ENCODE measurements around the gene RER1.

Gene RER1

DNA sequence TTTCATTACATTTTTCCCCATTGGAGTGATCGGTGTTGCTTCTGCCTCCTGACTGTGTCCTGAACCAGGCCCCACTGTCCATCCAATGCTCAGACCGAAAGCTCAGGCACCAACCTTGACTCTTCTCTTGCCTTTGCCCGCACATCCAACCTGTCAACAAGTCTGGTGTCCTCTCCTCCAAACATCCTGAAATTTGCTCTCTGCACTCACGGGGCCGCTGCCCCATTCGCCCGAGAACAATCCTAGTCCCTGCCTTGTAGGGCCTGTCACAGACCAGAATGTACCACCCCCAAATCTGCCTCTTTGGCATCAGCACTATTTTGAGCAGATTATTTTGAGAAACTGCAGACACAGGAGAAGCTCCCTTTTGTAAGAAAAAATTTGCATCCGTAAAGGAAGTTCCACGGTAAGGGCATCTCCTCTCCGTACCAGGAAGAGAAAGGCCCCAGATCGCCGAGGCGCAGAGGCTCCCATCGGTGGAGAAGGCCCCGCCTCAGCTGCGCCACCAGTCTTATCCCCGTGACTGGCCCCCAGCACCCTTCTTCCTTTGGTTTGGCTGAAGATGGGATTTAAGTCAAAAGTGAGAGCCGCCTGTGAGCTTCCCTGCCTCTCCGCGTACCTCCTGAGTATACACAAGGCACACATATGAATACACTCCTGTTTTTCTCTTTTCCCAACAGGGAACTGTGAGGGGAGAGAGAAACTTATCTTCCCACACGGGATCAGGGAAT is 7.3 kb upstream of the RER1 start:
- DNase-seq, result no peak
- Histone ChIP-seq H3K4me1 (peaks cover 6% of the 10 kb centered on the region; the same call in 1 of the 2 replicates), H3K27me3 (no peaks in the 10 kb centered on the region), H3K36me3 (no peaks in the 10 kb centered on the region), H3K4me3 (ENCODE audit: low read depth, low read length) (no peak overlapping the region), H3K9me3 (no peaks in the 10 kb centered on the region)
- TF ChIP-seq, protein P1, sequence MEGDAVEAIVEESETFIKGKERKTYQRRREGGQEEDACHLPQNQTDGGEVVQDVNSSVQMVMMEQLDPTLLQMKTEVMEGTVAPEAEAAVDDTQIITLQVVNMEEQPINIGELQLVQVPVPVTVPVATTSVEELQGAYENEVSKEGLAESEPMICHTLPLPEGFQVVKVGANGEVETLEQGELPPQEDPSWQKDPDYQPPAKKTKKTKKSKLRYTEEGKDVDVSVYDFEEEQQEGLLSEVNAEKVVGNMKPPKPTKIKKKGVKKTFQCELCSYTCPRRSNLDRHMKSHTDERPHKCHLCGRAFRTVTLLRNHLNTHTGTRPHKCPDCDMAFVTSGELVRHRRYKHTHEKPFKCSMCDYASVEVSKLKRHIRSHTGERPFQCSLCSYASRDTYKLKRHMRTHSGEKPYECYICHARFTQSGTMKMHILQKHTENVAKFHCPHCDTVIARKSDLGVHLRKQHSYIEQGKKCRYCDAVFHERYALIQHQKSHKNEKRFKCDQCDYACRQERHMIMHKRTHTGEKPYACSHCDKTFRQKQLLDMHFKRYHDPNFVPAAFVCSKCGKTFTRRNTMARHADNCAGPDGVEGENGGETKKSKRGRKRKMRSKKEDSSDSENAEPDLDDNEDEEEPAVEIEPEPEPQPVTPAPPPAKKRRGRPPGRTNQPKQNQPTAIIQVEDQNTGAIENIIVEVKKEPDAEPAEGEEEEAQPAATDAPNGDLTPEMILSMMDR (IDR thresholded peaks at IDR 0.05; ENCODE audit: low read depth, low read length), result no peak

DNA sequence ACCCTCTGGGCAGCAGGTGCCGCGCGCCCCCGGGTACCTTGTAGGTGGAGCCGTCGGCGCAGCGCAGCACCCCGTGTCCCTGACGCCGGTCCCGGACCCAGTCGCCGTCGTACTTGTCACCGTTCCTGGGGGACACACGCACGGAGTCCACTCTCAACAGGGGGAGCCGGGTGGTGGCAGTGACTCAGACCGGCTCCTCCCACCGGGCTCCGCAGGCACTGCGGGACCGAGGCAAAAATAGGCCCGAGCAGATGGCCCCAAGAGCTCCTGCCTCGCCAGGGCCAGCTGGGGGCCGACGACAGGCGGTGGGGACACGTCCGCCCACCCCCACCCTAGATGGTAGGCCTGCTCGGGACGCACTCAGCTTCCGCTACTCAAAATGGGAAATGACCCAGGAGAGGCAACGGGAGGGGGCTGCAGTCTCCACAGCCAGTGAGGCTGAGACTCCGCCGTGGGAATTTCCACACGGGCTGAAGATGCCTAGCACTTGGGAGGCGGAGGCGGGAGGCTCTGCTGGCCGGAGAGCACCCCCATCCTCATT is 6.6 kb upstream of the RER1 start:
- no peak overlapping the region for H3K4me3 ChIP-seq (ENCODE audit: low read depth, low read length)
- TF ChIP-seq, protein P1 (IDR thresholded peaks at IDR 0.05; ENCODE audit: low read depth, low read length), result no peak
- H3K4me1 ChIP-seq, result peaks cover 6% of the 10 kb centered on the region; the same call in 1 of the 2 replicates
- H3K9me3 ChIP-seq, result no peaks in the 10 kb centered on the region
- no peaks in the 10 kb centered on the region for H3K36me3 ChIP-seq
- H3K27me3 ChIP-seq, result no peaks in the 10 kb centered on the region
- peak; percentile 51 for DNase-seq

DNA sequence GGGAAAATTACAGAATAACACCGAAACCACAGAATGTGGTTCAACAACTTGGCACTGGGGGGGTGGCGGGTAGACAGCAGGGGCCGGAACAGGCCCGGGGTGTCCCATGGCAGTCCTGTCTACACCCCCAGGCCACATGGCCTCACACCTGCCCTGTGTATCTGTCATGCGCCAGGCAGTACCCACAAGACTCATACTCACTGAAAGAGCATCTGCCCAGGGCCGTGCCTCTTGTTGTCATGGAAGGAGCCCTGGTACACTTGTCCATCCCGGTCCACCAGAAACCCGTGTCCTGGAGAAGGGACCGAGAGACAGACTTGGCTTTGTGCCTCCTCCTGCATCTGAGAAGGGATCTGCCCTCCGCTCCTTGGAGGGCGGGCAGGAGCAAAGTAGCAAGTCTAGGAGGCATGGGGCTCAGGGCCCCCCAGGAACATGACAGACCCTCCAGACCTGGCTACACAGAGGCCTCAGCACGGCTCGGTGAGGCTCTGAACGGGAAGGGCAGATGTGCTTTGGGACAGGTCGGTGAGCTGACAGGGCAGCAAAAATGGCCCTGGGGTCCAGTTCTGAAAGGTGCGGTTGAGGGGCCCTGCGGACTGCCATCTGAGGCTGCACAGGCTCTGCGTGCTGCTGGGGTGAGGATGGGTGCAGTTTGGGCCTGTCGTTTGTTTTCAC is 5.9 kb upstream of the RER1 start:
- TF ChIP-seq, protein P1 (IDR thresholded peaks at IDR 0.05; ENCODE audit: low read depth, low read length), result no peak
- no peaks in the 10 kb centered on the region for H3K36me3 ChIP-seq
- H3K4me1 ChIP-seq, result peaks cover 6% of the 10 kb centered on the region; the same call in 1 of the 2 replicates
- no peak overlapping the region for H3K4me3 ChIP-seq (ENCODE audit: low read depth, low read length)
- no peaks in the 10 kb centered on the region for H3K9me3 ChIP-seq
- H3K27me3 ChIP-seq, result no peaks in the 10 kb centered on the region
- no peak for DNase-seq

DNA sequence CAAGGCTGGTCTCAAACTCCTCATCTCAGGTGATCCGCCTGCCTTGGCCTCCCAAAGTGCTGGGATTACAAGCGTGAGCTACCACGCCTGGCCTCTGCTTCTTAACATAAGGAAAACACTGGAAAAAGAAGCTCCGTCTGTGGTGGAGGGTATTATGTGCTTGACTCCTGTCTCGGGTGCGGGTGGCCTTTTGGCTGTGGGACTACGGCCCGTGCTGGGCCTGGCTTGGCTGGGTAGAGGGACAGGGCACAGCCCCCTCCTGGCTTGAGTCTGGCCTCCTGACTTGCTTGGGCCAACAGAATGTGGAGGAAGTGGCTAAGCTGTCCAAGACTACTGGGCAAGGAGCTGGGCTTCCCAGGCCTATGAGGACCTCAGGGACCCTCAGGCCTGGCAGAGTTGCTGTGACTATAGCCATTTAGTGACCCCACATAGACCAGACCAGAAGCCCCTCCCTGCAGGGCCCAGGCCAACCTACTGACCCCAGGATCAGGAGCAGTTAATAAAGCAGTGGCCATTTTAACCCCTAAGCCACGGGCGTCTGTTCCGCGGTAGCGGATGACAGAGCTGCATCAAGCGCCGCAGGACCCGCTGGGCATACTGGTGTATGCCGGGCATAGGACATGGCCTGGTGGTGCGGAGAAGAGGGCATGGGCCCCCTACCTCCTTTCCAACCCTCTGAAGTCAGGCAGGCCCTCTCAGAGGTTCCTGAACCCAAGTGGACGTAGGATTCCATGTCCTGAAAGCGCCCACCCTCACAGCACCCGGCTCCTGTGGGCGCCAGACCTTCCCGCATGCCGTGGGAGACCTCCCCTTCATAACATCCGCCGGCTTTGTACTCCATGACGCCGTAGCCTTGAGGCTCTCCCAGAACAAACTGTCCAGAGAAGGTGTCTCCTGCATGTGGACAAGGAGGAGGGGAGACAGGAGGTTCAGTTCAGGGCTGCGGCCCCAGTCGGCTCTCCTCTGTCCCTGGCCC is 4.7 kb upstream of the RER1 start:
- Histone ChIP-seq H3K36me3 (no peaks in the 10 kb centered on the region; the same call in 1 of the 2 replicates), H3K4me3 (ENCODE audit: low read depth, low read length) (no peak overlapping the region), H3K4me1 (no peaks in the 10 kb centered on the region), H3K9me3 (no peaks in the 10 kb centered on the region), H3K27me3 (no peaks in the 10 kb centered on the region)
- DNase-seq, result no peak
- TF ChIP-seq, protein P1 (IDR thresholded peaks at IDR 0.05; ENCODE audit: low read depth, low read length), result no peak

DNA sequence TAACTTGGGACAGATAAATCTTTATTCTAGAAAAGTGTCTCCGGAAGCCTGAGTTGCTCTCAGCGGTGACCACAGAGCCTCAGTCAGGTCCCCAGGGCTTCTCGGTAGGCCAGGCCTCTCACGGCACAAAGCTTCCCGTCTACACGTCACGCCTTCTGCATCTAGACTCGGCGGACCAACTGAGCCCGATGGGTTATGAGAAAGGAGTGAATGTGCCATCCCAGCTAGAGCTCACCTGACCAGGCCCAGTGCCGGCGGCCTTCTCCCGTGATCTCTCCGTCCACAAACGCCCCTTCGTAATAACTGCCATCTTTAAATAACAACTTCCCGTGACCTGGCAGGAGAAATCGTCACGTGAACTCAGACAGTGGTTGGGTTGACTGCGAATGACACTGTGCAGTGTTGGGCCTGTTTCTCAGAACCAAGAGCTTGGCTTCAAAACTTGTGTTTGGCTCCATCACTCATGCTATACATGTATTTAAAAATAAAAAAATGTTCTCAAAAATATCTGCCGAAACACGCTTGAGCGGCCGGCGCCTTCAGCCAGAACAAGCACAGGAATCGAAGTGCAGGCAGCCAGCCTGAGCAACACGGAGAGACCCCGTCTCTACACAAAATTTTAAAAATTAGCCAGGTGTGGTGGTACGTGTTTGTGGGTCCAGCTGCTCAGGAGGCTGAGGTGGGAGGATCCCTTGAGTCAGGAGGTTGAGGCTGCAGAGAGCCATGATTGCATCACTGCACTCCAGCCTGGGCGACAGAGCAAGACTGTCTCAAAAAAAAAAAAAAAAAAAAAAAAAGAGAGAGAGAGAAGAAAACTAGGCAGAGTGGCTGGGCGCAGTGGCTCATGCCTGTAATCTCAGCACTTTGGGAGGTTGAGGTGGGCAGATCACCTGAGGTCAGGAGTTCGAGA is 3.4 kb upstream of the RER1 start:
- no peaks in the 10 kb centered on the region for H3K27me3 ChIP-seq
- no peak overlapping the region for H3K4me3 ChIP-seq (ENCODE audit: low read depth, low read length)
- no peaks in the 10 kb centered on the region for H3K4me1 ChIP-seq
- TF ChIP-seq, protein P1 (IDR thresholded peaks at IDR 0.05; ENCODE audit: low read depth, low read length), result no peak
- DNase-seq, result no peak
- H3K36me3 ChIP-seq, result no peaks in the 10 kb centered on the region; the same call in 1 of the 2 replicates
- no peaks in the 10 kb centered on the region for H3K9me3 ChIP-seq

Measured in BE2C (cell line).